ENCODE measurements around the gene TBX18. TPM values are rescaled to one million over a fixed set of nuclear protein-coding genes. Genes with fewer than 3 reads are reported as not detected.

Gene TBX18
- total RNA-seq, 1 donor from 2014 or later: 9.1 TPM

- H3K4me1 Mint-ChIP-seq (ENCODE audit: low read depth): no peaks in the 10 kb centered on the region
- no peaks in the 10 kb centered on the region for H3K9me3 Mint-ChIP-seq (ENCODE audit: low read depth)
- no peak for TF ChIP-seq CTCF (IDR thresholded peaks at IDR 0.05)
- H3K27ac Mint-ChIP-seq (ENCODE audit: unreplicated experiment): no peak overlapping the region
- H3K4me3 Mint-ChIP-seq (ENCODE audit: unreplicated experiment): no peak overlapping the region
- peaks cover 6% of the 10 kb centered on the region for H3K27me3 Mint-ChIP-seq (ENCODE audit: low read depth)
- no peak for DNase-seq (ENCODE audit: low spot score)
- peaks cover 22% of the 10 kb centered on the region for H3K36me3 Mint-ChIP-seq (ENCODE audit: low read depth)
These were observed 24.6 kb downstream of the TBX18 start for GRCh38 chr6:84739866-84740208.

GRCh38 chr6:84738996-84739865 lies 25.2 kb downstream of the TBX18 start:
- peaks cover 5% of the 10 kb centered on the region for H3K27me3 Mint-ChIP-seq (ENCODE audit: low read depth)
- no peak overlapping the region for H3K4me3 Mint-ChIP-seq (ENCODE audit: unreplicated experiment)
- H3K36me3 Mint-ChIP-seq (ENCODE audit: low read depth): peaks cover 22% of the 10 kb centered on the region
- H3K27ac Mint-ChIP-seq (ENCODE audit: unreplicated experiment): no peak overlapping the region
- no peaks in the 10 kb centered on the region for H3K4me1 Mint-ChIP-seq (ENCODE audit: low read depth)
- no peaks in the 10 kb centered on the region for H3K9me3 Mint-ChIP-seq (ENCODE audit: low read depth)
- TF ChIP-seq CTCF (IDR thresholded peaks at IDR 0.05): no peak
- DNase-seq (ENCODE audit: low spot score): no peak

GRCh38 chr6:84733889-84734288 lies 30.5 kb downstream of the TBX18 start:
- Mint-ChIP-seq H3K27ac (ENCODE audit: unreplicated experiment) (no peak overlapping the region), H3K4me1 (ENCODE audit: low read depth) (no peaks in the 10 kb centered on the region), H3K27me3 (ENCODE audit: low read depth) (peaks cover 6% of the 10 kb centered on the region), H3K4me3 (ENCODE audit: unreplicated experiment) (no peak overlapping the region), H3K9me3 (ENCODE audit: low read depth) (no peaks in the 10 kb centered on the region), H3K36me3 (ENCODE audit: low read depth) (peaks cover 18% of the 10 kb centered on the region)
- DNase-seq (ENCODE audit: low spot score): no peak
- no peak for TF ChIP-seq CTCF (IDR thresholded peaks at IDR 0.05)

DNA sequence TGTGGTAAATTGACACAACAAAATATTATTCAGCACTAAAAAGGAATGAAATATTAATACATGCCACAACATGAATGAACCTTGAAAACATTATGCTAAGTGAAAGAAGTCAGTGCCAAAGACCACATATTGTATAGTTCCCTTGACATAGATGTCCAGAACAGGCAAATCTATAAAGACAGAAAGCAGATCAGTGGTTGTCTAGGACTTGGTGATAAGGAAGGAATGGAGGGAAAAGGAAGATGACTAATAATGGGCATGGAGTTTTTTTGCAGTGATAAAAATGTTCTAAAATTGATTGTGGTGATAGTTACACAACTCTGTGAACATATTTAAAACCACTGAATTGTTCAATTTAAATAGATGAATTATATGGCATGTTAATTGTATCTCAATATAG lies 32.5 kb downstream of the TBX18 start:
- Mint-ChIP-seq H3K4me1 (ENCODE audit: low read depth) (no peaks in the 10 kb centered on the region), H3K36me3 (ENCODE audit: low read depth) (peaks cover 7% of the 10 kb centered on the region), H3K9me3 (ENCODE audit: low read depth) (no peaks in the 10 kb centered on the region), H3K27ac (ENCODE audit: unreplicated experiment) (no peak overlapping the region), H3K4me3 (ENCODE audit: unreplicated experiment) (no peak overlapping the region), H3K27me3 (ENCODE audit: low read depth) (peaks cover 4% of the 10 kb centered on the region)
- TF ChIP-seq CTCF (IDR thresholded peaks at IDR 0.05): no peak
- no peak for DNase-seq (ENCODE audit: low spot score)

- Mint-ChIP-seq H3K9me3 (ENCODE audit: low read depth) (no peaks in the 10 kb centered on the region), H3K4me1 (ENCODE audit: low read depth) (no peaks in the 10 kb centered on the region), H3K4me3 (ENCODE audit: unreplicated experiment) (no peak overlapping the region), H3K27me3 (ENCODE audit: low read depth) (peaks cover 1% of the 10 kb centered on the region), H3K36me3 (ENCODE audit: low read depth) (peaks cover 6% of the 10 kb centered on the region), H3K27ac (ENCODE audit: unreplicated experiment) (no peak overlapping the region)
- DNase-seq (ENCODE audit: low spot score): no peak
- no peak for TF ChIP-seq CTCF (IDR thresholded peaks at IDR 0.05)
These were observed 33.0 kb downstream of the TBX18 start for GRCh38 chr6:84731401-84731800.

All from chondrocyte (in vitro differentiated cells).